Liver (tissue), 9 donors: ENCODE data around the gene PTCD2. TPM values are rescaled to one million over a fixed set of nuclear protein-coding genes. Genes with fewer than 3 reads are reported as not detected.
"Not testable (repeated sequence)": the region's sequence is repeated elsewhere in the genome, so short reads cannot be mapped to it uniquely, and the experiment has no call there.

Source experiments
- DNase-seq: peaks from one replicate; pipeline ENCODE4 v3.0.0-alpha.2; 2017; ENCODE audit warnings: low spot score
- H3K27ac ChIP-seq, 2 donors: one replicate each; pipeline ENCODE4 v1.7.0; 2013; ENCODE audit warnings: inconsistent platforms in 2 of 2, low read length in 2 of 2, control low read depth in 1 of 2, low read depth in 1 of 2, mild to moderate bottlenecking in 1 of 2
- H3K27me3 ChIP-seq, 4 donors: one replicate each; pipeline versions ENCODE4 v1.6.1 to v1.7.0; 2013; ENCODE audit warnings: low read length in 3 of 4, inconsistent platforms in 1 of 4, mild to moderate bottlenecking in 1 of 4, moderate library complexity in 1 of 4; ENCODE audit not compliant: control insufficient read depth in 4 of 4, insufficient read depth in 4 of 4
- H3K36me3 ChIP-seq, 4 donors: one replicate each; pipeline versions ENCODE4 v1.6.1 to v1.7.0; 2013; ENCODE audit warnings: low read length in 3 of 4, mild to moderate bottlenecking in 3 of 4, low read depth in 1 of 4, moderate library complexity in 1 of 4; ENCODE audit not compliant: control insufficient read depth in 4 of 4, insufficient read depth in 3 of 4
- H3K4me1 ChIP-seq, 4 donors: one replicate each; pipeline versions ENCODE4 v1.6.1 to v1.7.0; 2013; ENCODE audit warnings: low read length in 3 of 4, mild to moderate bottlenecking in 3 of 4, moderate library complexity in 1 of 4; ENCODE audit not compliant: control insufficient read depth in 4 of 4, insufficient read depth in 4 of 4
- H3K4me3 ChIP-seq, 3 donors: one replicate each; pipeline versions ENCODE4 v1.6.1 to v1.7.0; 2013; ENCODE audit warnings: low read length in 3 of 3, control low read depth in 1 of 3, low read depth in 1 of 3, mild to moderate bottlenecking in 1 of 3
- H3K9ac ChIP-seq, 2 donors: one replicate each; pipeline ENCODE4 v1.7.0; 2013; ENCODE audit warnings: low read length in 2 of 2, mild to moderate bottlenecking in 2 of 2, moderate library complexity in 2 of 2, control low read depth in 1 of 2, low read depth in 1 of 2
- H3K9me3 ChIP-seq, 4 donors: one replicate each; pipeline versions ENCODE4 v1.6.1 to v1.7.0; 2013; ENCODE audit warnings: low read length in 3 of 4; ENCODE audit not compliant: control insufficient read depth in 4 of 4
- EGR1 ChIP-seq, 2 donors: IDR thresholded peaks; 2 replicates each; pipeline ENCODE4 v1.6.1; 2016 to 2018; ENCODE audit warnings: antibody characterized with exemption in 2 of 2, low read depth in 2 of 2
- FOXA1 ChIP-seq: IDR thresholded peaks from 2 replicates; pipeline ENCODE4 v1.6.1; 2016; ENCODE audit warnings: antibody characterized with exemption
- FOXA2 ChIP-seq: IDR thresholded peaks from 2 replicates; pipeline ENCODE4 v1.6.1; 2016; ENCODE audit warnings: antibody characterized with exemption
- GABPA ChIP-seq, 2 donors: IDR thresholded peaks in 1 of 2; conservative IDR thresholded peaks in 1 of 2; 2 replicates each; pipeline ENCODE4 v1.6.1; 2016; ENCODE audit warnings: antibody characterized with exemption in 2 of 2, mild to moderate bottlenecking in 1 of 2, moderate library complexity in 1 of 2
- HNF4A ChIP-seq, 2 donors: conservative IDR thresholded peaks; 2 replicates each; pipeline ENCODE4 v1.6.1; 2016; ENCODE audit warnings: antibody characterized with exemption in 2 of 2, mild to moderate bottlenecking in 2 of 2
- HNF4G ChIP-seq: IDR thresholded peaks from 2 replicates; pipeline ENCODE4 v1.6.1; 2016; ENCODE audit warnings: antibody characterized with exemption
- JUND ChIP-seq, 2 donors: IDR thresholded peaks; 2 replicates each; pipeline ENCODE4 v1.6.1; 2016; ENCODE audit warnings: antibody characterized with exemption in 2 of 2
- NR2F2 ChIP-seq: IDR thresholded peaks from 2 replicates; pipeline ENCODE4 v1.6.1; 2016; ENCODE audit warnings: antibody characterized with exemption
- RXRA ChIP-seq, 2 donors: IDR thresholded peaks; 2 replicates each; pipeline ENCODE4 v1.6.1; 2017 to 2018; ENCODE audit warnings: antibody characterized with exemption in 2 of 2, mild to moderate bottlenecking in 1 of 2
- SP1 ChIP-seq: IDR thresholded peaks from 2 replicates; pipeline ENCODE4 v1.6.1; 2018; ENCODE audit warnings: antibody characterized with exemption, mild to moderate bottlenecking
- YY1 ChIP-seq: IDR thresholded peaks from 2 replicates; pipeline ENCODE4 v1.6.1; 2016; ENCODE audit warnings: antibody characterized with exemption, mild to moderate bottlenecking
- WGBS: extraction: QIAGEN DNeasy Blood & Tissue Kit; methylation state at CpG from one replicate; pipeline ENCODE4 v1.1.7; 2013; 5-methylcytosine and 5-hydroxymethylcytosine counted together
- polyA plus RNA-seq, 2 donors: library from polyadenylated mRNA; stranded (reverse) in 1 of 2; unstranded in 1 of 2; fragments of 200-250 nt in 1 of 2; fragments of >200 nt in 1 of 2; fragmentation: Nextera tagmentation in 1 of 2; extraction: Ambion mirVana in 1 of 2; gene quantifications; one replicate each; pipeline versions ENCODE4 v1.2.1 to v1.2.3, GENCODE V29; 2013 to 2015
- total RNA-seq, 2 donors: library from RNA; depleted of rRNA; stranded (reverse); fragments of >200 nt; gene quantifications; one replicate each; pipeline ENCODE4 v1.2.3, GENCODE V29; 2014
- TF ChIP-seq, protein P1 (sequence below): IDR thresholded peaks from 2 replicates; pipeline ENCODE4 v1.6.1; 2016; ENCODE audit warnings: antibody characterized with exemption
- TF ChIP-seq, protein P2 (sequence below): fragments of 150-350 bp; IDR thresholded peaks from 2 replicates; pipeline ENCODE4 v1.5.1; 2017; ENCODE audit warnings: improper control_type of control experiment, low read depth, low read length; ENCODE audit not compliant: missing input control
- TF ChIP-seq, protein P3 (sequence below): IDR thresholded peaks from 2 replicates; pipeline ENCODE4 v1.6.1; 2016; ENCODE audit warnings: antibody characterized with exemption
- TF ChIP-seq, protein P4 (sequence below): IDR thresholded peaks from 2 replicates; pipeline ENCODE4 v1.6.1; 2016; ENCODE audit warnings: antibody characterized with exemption, mild to moderate bottlenecking
- TF ChIP-seq, protein P5 (sequence below): IDR thresholded peaks from 2 replicates; pipeline ENCODE4 v1.6.1; 2016; ENCODE audit warnings: antibody characterized with exemption
- donor health status: healthy.
- donor health status: healthy.
- donor health status: healthy.
- donor health status: healthy.
- donor health status: healthy.

PTCD2 gene
- total and polyA plus RNA-seq, 4 donors: 4.4 to 5.9 (median 5.2) TPM

DNA sequence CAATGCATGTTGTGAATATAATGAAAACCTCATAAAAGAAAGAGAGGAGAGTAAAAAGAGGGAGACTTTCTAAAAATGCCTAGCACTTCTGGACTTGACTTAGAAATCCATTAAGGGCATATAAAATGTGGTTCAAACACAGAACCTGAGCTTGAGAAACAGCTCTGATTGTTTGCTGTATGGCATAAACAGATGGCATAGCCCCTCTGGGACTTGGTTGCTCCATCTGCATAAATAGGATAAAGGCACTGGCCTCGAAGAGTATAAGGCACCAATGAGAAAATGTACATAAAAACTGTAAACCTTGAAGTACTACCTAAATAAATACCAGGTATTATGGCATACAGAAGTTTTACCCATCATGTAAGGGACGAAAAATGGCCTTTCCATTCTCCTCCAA is 23.9 kb upstream of the PTCD2 start (continued):
- TF ChIP-seq, protein P1, sequence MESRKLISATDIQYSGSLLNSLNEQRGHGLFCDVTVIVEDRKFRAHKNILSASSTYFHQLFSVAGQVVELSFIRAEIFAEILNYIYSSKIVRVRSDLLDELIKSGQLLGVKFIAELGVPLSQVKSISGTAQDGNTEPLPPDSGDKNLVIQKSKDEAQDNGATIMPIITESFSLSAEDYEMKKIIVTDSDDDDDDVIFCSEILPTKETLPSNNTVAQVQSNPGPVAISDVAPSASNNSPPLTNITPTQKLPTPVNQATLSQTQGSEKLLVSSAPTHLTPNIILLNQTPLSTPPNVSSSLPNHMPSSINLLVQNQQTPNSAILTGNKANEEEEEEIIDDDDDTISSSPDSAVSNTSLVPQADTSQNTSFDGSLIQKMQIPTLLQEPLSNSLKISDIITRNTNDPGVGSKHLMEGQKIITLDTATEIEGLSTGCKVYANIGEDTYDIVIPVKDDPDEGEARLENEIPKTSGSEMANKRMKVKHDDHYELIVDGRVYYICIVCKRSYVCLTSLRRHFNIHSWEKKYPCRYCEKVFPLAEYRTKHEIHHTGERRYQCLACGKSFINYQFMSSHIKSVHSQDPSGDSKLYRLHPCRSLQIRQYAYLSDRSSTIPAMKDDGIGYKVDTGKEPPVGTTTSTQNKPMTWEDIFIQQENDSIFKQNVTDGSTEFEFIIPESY: no peak
- TF ChIP-seq FOXA2: no peak

DNA sequence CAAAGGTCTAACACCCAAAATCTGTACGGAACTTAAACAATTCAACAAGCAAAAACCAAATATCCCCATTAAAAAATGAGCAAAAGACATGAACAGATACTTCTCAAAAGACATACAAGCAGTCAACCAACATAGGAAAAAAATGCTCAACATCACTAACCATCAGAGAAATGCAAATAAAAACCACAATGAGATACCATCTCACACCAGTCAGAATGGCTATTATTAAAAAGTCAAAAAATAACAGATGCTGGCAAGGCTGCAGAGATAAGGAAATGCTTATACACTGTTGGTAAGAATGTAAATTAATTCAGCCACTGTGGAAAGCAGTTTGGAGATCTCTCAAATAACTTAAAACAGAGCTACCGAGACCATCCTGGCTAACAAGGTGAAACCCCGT is 22.0 kb upstream of the PTCD2 start:
- WGBS: 98% methylated on average over 3 of the region's 3 CpGs
- H3K9ac ChIP-seq, H3K4me1 ChIP-seq, DNase-seq, H3K27me3 ChIP-seq, H3K27ac ChIP-seq, H3K9me3 ChIP-seq, H3K4me3 ChIP-seq: not testable (repeated sequence)
- H3K36me3 ChIP-seq: peaks cover 2 to 24% (median 4%) of the 10 kb centered on the region in 4 donors

DNA sequence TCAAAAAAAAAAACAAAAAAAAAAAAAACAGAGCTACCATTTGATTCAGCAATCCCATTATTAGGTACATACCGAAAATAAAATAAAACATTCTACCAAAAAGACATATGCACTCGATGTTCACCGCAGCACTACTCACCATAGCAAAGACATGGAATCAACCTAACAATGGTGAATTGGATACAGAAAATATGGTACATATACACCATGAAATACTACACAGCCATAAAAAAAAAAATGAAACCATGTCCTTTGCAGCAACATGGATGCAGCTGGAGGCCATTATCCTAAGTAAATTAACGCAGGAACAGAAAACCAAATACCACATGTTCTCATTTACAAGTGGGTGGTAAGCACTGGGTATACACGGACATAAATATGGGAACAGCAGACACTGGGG is 21.5 kb upstream of the PTCD2 start:
- no peak for TF ChIP-seq RXRA (IDR thresholded peaks at IDR 0.05)
- H3K4me3 ChIP-seq: no peak overlapping the region
- DNase-seq: no peak
- no peak overlapping the region for H3K9ac ChIP-seq
- peaks cover 2 to 24% (median 4%) of the 10 kb centered on the region in 4 donors for H3K36me3 ChIP-seq
- no peaks in the 10 kb centered on the region for H3K9me3 ChIP-seq
- H3K4me1 ChIP-seq: no peaks in the 10 kb centered on the region
- 98% methylated on average over 5 of the region's 5 CpGs for WGBS
- H3K27ac ChIP-seq: no peak overlapping the region
- H3K27me3 ChIP-seq: no peaks in the 10 kb centered on the region

DNA sequence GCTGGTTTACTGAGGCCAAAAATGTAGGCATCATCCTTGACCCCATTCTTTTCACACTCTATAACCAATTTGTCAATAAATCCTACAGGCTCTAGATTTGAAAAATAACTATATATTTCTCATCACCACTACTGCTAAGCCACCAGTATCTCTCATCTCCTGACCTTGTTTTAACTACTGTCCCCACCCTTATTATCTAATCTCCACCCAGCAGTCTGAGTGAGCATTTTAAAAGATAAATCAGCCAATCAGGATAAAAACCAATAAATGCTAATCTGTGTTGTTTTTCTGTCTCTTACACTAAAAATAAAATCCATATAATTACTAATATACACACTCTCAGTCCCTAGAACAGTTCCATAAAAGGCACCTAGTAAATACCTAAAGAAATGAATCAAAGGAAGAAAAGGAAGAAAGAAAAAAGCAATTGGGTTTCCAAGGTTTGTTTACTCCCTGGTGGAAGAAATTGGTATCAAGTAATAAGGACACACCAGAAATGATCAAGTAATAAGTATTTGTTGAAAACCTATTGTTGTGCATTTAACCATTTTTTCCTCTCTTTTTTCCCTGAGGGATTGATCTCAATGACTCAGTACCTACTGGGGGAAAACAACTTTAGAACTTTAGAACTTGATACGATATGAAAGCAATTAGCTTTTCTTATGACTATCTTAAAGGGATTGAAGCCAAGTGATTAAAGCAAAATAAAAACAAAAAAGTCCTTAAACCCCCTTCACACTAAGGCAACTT is 19.4 kb upstream of the PTCD2 start:
- peaks cover 0 to 3% (median 0%) of the 10 kb centered on the region in 4 donors for H3K4me1 ChIP-seq
- no peaks in the 10 kb centered on the region for H3K9me3 ChIP-seq
- 84% methylated on average over 1 of the region's 1 CpG for WGBS
- H3K36me3 ChIP-seq: peaks cover 0 to 13% (median 2%) of the 10 kb centered on the region in 4 donors
- no peak overlapping the region for H3K9ac ChIP-seq
- no peak overlapping the region for H3K27ac ChIP-seq
- no peak for TF ChIP-seq YY1
- no peak for TF ChIP-seq GABPA (IDR thresholded peaks at IDR 0.05 in 1 of 2, conservative IDR thresholded peaks at IDR 0.05 in 1 of 2)
- no peak for TF ChIP-seq SP1
- TF ChIP-seq HNF4A (conservative IDR thresholded peaks at IDR 0.05): no peak
- TF ChIP-seq EGR1 (IDR thresholded peaks at IDR 0.05; ENCODE audit: low read depth in 2 of 2): no peak
- TF ChIP-seq, protein P1: no peak
- no peak for TF ChIP-seq FOXA2
- TF ChIP-seq, protein P2, sequence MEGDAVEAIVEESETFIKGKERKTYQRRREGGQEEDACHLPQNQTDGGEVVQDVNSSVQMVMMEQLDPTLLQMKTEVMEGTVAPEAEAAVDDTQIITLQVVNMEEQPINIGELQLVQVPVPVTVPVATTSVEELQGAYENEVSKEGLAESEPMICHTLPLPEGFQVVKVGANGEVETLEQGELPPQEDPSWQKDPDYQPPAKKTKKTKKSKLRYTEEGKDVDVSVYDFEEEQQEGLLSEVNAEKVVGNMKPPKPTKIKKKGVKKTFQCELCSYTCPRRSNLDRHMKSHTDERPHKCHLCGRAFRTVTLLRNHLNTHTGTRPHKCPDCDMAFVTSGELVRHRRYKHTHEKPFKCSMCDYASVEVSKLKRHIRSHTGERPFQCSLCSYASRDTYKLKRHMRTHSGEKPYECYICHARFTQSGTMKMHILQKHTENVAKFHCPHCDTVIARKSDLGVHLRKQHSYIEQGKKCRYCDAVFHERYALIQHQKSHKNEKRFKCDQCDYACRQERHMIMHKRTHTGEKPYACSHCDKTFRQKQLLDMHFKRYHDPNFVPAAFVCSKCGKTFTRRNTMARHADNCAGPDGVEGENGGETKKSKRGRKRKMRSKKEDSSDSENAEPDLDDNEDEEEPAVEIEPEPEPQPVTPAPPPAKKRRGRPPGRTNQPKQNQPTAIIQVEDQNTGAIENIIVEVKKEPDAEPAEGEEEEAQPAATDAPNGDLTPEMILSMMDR: no peak
- TF ChIP-seq, protein P3, sequence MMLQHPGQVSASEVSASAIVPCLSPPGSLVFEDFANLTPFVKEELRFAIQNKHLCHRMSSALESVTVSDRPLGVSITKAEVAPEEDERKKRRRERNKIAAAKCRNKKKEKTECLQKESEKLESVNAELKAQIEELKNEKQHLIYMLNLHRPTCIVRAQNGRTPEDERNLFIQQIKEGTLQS: no peak
- TF ChIP-seq, protein P4, sequence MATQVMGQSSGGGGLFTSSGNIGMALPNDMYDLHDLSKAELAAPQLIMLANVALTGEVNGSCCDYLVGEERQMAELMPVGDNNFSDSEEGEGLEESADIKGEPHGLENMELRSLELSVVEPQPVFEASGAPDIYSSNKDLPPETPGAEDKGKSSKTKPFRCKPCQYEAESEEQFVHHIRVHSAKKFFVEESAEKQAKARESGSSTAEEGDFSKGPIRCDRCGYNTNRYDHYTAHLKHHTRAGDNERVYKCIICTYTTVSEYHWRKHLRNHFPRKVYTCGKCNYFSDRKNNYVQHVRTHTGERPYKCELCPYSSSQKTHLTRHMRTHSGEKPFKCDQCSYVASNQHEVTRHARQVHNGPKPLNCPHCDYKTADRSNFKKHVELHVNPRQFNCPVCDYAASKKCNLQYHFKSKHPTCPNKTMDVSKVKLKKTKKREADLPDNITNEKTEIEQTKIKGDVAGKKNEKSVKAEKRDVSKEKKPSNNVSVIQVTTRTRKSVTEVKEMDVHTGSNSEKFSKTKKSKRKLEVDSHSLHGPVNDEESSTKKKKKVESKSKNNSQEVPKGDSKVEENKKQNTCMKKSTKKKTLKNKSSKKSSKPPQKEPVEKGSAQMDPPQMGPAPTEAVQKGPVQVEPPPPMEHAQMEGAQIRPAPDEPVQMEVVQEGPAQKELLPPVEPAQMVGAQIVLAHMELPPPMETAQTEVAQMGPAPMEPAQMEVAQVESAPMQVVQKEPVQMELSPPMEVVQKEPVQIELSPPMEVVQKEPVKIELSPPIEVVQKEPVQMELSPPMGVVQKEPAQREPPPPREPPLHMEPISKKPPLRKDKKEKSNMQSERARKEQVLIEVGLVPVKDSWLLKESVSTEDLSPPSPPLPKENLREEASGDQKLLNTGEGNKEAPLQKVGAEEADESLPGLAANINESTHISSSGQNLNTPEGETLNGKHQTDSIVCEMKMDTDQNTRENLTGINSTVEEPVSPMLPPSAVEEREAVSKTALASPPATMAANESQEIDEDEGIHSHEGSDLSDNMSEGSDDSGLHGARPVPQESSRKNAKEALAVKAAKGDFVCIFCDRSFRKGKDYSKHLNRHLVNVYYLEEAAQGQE: no peak
- no peak for TF ChIP-seq RXRA (IDR thresholded peaks at IDR 0.05)
- TF ChIP-seq HNF4G: no peak
- TF ChIP-seq, protein P5, sequence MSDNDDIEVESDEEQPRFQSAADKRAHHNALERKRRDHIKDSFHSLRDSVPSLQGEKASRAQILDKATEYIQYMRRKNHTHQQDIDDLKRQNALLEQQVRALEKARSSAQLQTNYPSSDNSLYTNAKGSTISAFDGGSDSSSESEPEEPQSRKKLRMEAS: no peak
- TF ChIP-seq NR2F2: no peak
- TF ChIP-seq JUND (IDR thresholded peaks at IDR 0.05): no peak
- no peak for TF ChIP-seq FOXA1
- no peaks in the 10 kb centered on the region for H3K27me3 ChIP-seq
- no peak for DNase-seq
- no peak overlapping the region for H3K4me3 ChIP-seq
